ENCODE measurements around the gene LAMC1. TPM values are rescaled to one million over a fixed set of nuclear protein-coding genes. Genes with fewer than 3 reads are reported as not detected.
"Not testable (repeated sequence)": the region's sequence is repeated elsewhere in the genome, so short reads cannot be mapped to it uniquely, and the experiment has no call there.

Gene LAMC1
- total RNA-seq, 4 donors from 2014 or later, result 288 to 318 (median 304) TPM

- 44 to 47% methylated on average over 2 of the region's 2 CpGs for WGBS, 2 donors
These were observed 35.8 kb downstream of the LAMC1 start for GRCh38 chr1:183058851-183059502.

GRCh38 chr1:183061194-183061593 lies 38.0 kb downstream of the LAMC1 start:
- Histone ChIP-seq H3K27me3 (no peaks in the 10 kb centered on the region), H3K4me3 (no peak overlapping the region), H3K27ac (peak overlapping the region in 3 of 4 donors; percentile 32 to 85 (median 81)), H3K9me3 (no peaks in the 10 kb centered on the region), H3K4me1 (peaks cover 0 to 80% (median 32%) of the 10 kb centered on the region in 4 donors), H3K36me3 (no peaks in the 10 kb centered on the region)
- DNase-seq (ENCODE audit: low spot score in 2 of 2), result no peak
- TF ChIP-seq EP300 (IDR thresholded peaks at IDR 0.05), result no peak
- no peak for TF ChIP-seq POLR2A (IDR thresholded peaks at IDR 0.05)

More at GRCh38 chr1:183058851-183059502, 35.8 kb downstream of the LAMC1 start:
- Histone ChIP-seq H3K27ac (peak overlapping the region in 2 of 4 donors; percentile 81 to 85), H3K9me3 (no peaks in the 10 kb centered on the region), H3K27me3 (no peaks in the 10 kb centered on the region), H3K4me1 (peaks cover 0 to 88% (median 32%) of the 10 kb centered on the region in 4 donors), H3K4me3 (no peak overlapping the region), H3K36me3 (no peaks in the 10 kb centered on the region)
- TF ChIP-seq POLR2A (IDR thresholded peaks at IDR 0.05), result no peak
- TF ChIP-seq EP300 (IDR thresholded peaks at IDR 0.05), result no peak
- TF ChIP-seq CTCF (IDR thresholded peaks at IDR 0.05), result no peak
- DNase-seq (ENCODE audit: low spot score in 2 of 2), result no peak

- WGBS, 2 donors, result 28 to 29% methylated on average over 1 of the region's 1 CpG
- H3K4me3 ChIP-seq, result no peak overlapping the region
These were observed 40.1 kb downstream of the LAMC1 start for GRCh38 chr1:183063349-183063748.

GRCh38 chr1:183065168-183065706 lies 42.0 kb downstream of the LAMC1 start:
- Histone ChIP-seq H3K27me3 (no peaks in the 10 kb centered on the region), H3K27ac (no peak overlapping the region), H3K36me3 (no peaks in the 10 kb centered on the region), H3K4me3 (no peak overlapping the region), H3K9me3 (no peaks in the 10 kb centered on the region), H3K4me1 (peaks cover 0 to 65% (median 26%) of the 10 kb centered on the region in 4 donors)
- no peak for DNase-seq (ENCODE audit: low spot score in 2 of 2)
- WGBS, 2 donors, result 81 to 89% methylated on average over 6 of the region's 6 CpGs
- TF ChIP-seq CTCF (IDR thresholded peaks at IDR 0.05), result no peak
- no peak for TF ChIP-seq EP300 (IDR thresholded peaks at IDR 0.05)
- TF ChIP-seq POLR2A (IDR thresholded peaks at IDR 0.05), result no peak

More at GRCh38 chr1:183063349-183063748, 40.1 kb downstream of the LAMC1 start:
- peak overlapping the region in 2 of 4 donors; percentile 81 to 85 for H3K27ac ChIP-seq
- peaks cover 0 to 65% (median 27%) of the 10 kb centered on the region in 4 donors for H3K4me1 ChIP-seq
- no peak for TF ChIP-seq EP300 (IDR thresholded peaks at IDR 0.05)
- TF ChIP-seq CTCF (IDR thresholded peaks at IDR 0.05), result no peak
- no peak for TF ChIP-seq POLR2A (IDR thresholded peaks at IDR 0.05)
- no peaks in the 10 kb centered on the region for H3K27me3 ChIP-seq
- no peak for DNase-seq (ENCODE audit: low spot score in 2 of 2)
- no peaks in the 10 kb centered on the region for H3K36me3 ChIP-seq
- no peaks in the 10 kb centered on the region for H3K9me3 ChIP-seq

GRCh38 chr1:183066432-183066831 lies 43.2 kb downstream of the LAMC1 start:
- not testable (repeated sequence) for H3K27me3 ChIP-seq

GRCh38 chr1:183069562-183070216 lies 46.5 kb downstream of the LAMC1 start:
- WGBS, 2 donors, result 43 to 47% methylated on average over 4 of the region's 4 CpGs
- Histone ChIP-seq H3K4me3 (no peak overlapping the region), H3K9me3 (no peaks in the 10 kb centered on the region), H3K4me1 (peaks cover 4 to 70% (median 48%) of the 10 kb centered on the region in 4 donors), H3K27ac (peak overlapping the region in 2 of 4 donors; percentile 74 to 76), H3K27me3 (no peaks in the 10 kb centered on the region), H3K36me3 (no peaks in the 10 kb centered on the region)
- no peak for DNase-seq (ENCODE audit: low spot score in 2 of 2)
- TF ChIP-seq CTCF (IDR thresholded peaks at IDR 0.05), result no peak
- no peak for TF ChIP-seq POLR2A (IDR thresholded peaks at IDR 0.05)
- no peak for TF ChIP-seq EP300 (IDR thresholded peaks at IDR 0.05)

More at GRCh38 chr1:183066432-183066831, 43.2 kb downstream of the LAMC1 start:
- H3K27ac ChIP-seq; H3K4me3 ChIP-seq; H3K9me3 ChIP-seq; DNase-seq (ENCODE audit: low spot score in 2 of 2); H3K36me3 ChIP-seq: not testable (repeated sequence)
- 60 to 66% methylated on average over 2 of the region's 2 CpGs for WGBS, 2 donors
- H3K4me1 ChIP-seq, result peaks cover 2 to 65% (median 28%) of the 10 kb centered on the region in 4 donors

Data from tibial nerve (tissue), 4 donors.